NCI-H1092 treated with DMSO at 0.1 percent for 48 hours (cell line): ENCODE results near the gene NPAS3.

ENCODE experiments used
- DNase-seq: peaks from one replicate; lab custom pipeline; 2025; lab: John Stamatoyannopoulos, UW

Gene NPAS3

GRCh38 chr14:33257796-33258195 lies 319.1 kb downstream of the NPAS3 start:
- DNase-seq: no peak

GRCh38 chr14:33259764-33260163 lies 321.1 kb downstream of the NPAS3 start:
- no peak for DNase-seq

- DNase-seq: no peak
Observed at GRCh38 chr14:33271216-33271615, 332.5 kb downstream of the NPAS3 start.

- no peak for DNase-seq
Observed at GRCh38 chr14:33271891-33272290, 333.2 kb downstream of the NPAS3 start.

- DNase-seq: no peak
Observed at GRCh38 chr14:33273978-33274377, 335.3 kb downstream of the NPAS3 start.

GRCh38 chr14:33275879-33276278 lies 337.2 kb downstream of the NPAS3 start:
- no peak for DNase-seq

GRCh38 chr14:33279865-33280264 lies 341.2 kb downstream of the NPAS3 start:
- DNase-seq: no peak

GRCh38 chr14:33280646-33281045 lies 342.0 kb downstream of the NPAS3 start:
- DNase-seq: no peak

GRCh38 chr14:33282331-33283230 lies 343.9 kb downstream of the NPAS3 start:
- no peak for DNase-seq

- no peak for DNase-seq
Observed at GRCh38 chr14:33285902-33286700, 347.4 kb downstream of the NPAS3 start.

GRCh38 chr14:33287189-33287588 lies 348.5 kb downstream of the NPAS3 start:
- no peak for DNase-seq

GRCh38 chr14:33290641-33291040 lies 352.0 kb downstream of the NPAS3 start:
- no peak for DNase-seq

- no peak for DNase-seq
Observed at GRCh38 chr14:33291529-33292104, 352.9 kb downstream of the NPAS3 start.

GRCh38 chr14:33294419-33294818 lies 355.7 kb downstream of the NPAS3 start:
- no peak for DNase-seq

- no peak for DNase-seq
Observed at GRCh38 chr14:33297565-33297964, 358.9 kb downstream of the NPAS3 start.

- DNase-seq: peak; percentile 99
Observed at GRCh38 chr14:33307691-33308251, 369.1 kb downstream of the NPAS3 start.

GRCh38 chr14:33309106-33309505 lies 370.4 kb downstream of the NPAS3 start:
- DNase-seq: no peak

GRCh38 chr14:33315217-33315616 lies 376.5 kb downstream of the NPAS3 start:
- no peak for DNase-seq

GRCh38 chr14:33315721-33316120 lies 377.0 kb downstream of the NPAS3 start:
- DNase-seq: no peak

- peak; percentile 59 for DNase-seq
Observed at GRCh38 chr14:33317675-33318074, 379.0 kb downstream of the NPAS3 start.

- no peak for DNase-seq
Observed at GRCh38 chr14:33323979-33324378, 385.3 kb downstream of the NPAS3 start.

GRCh38 chr14:33331176-33331949 lies 392.7 kb downstream of the NPAS3 start:
- DNase-seq: no peak
